Measurements from ENCODE around the gene STX7. TPM values are rescaled to one million over a fixed set of nuclear protein-coding genes. Genes with fewer than 3 reads are reported as not detected.

STX7 gene
- total and polyA plus RNA-seq, 3 donors from 2014 or later = 12.7 to 18.8 (median 16.2) TPM

DNA sequence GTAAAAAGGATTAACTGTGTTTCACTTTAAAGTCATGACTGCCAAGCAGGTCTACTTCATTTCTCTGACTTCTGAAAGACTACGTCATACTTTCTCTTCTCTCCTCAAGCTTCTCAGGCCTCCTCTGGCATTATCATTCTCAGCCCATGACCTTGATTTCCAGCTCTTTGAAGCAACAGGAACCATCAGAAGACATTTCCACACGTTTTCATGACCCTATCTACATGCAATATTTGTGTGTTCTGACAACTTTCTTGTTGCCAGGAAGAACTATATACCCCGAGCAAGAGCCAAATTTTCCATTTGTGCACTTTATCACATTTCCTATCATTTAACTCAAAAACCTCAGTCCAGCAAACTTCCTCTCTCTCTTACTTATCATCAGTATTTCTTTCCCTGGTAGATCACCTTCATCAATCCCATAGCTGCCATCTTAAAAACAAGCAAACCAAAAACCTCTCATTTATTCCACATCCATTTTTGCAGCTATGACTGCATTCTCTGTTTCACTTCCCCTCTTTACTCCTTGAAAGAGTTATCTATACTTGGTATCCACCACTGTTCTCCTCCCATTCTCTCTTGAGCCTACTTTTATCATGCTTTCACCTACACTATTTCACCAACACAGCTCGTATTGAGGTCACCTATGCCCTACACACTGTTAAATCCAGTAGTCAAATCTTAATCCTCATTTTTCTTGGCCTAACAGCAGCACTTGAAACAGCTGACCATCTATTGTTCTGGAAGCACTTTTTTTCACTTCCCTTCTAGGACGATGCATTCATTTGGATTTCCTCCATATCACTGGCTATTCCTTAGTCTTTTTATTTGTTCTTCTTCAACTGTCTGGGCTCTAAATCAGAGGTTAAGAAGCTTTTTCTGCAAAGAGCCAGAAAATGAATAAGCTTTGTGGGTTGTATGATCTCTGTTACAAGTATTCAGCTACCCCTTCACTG is 47.1 kb downstream of the STX7 start:
- TF ChIP-seq, protein P1, sequence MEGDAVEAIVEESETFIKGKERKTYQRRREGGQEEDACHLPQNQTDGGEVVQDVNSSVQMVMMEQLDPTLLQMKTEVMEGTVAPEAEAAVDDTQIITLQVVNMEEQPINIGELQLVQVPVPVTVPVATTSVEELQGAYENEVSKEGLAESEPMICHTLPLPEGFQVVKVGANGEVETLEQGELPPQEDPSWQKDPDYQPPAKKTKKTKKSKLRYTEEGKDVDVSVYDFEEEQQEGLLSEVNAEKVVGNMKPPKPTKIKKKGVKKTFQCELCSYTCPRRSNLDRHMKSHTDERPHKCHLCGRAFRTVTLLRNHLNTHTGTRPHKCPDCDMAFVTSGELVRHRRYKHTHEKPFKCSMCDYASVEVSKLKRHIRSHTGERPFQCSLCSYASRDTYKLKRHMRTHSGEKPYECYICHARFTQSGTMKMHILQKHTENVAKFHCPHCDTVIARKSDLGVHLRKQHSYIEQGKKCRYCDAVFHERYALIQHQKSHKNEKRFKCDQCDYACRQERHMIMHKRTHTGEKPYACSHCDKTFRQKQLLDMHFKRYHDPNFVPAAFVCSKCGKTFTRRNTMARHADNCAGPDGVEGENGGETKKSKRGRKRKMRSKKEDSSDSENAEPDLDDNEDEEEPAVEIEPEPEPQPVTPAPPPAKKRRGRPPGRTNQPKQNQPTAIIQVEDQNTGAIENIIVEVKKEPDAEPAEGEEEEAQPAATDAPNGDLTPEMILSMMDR (IDR thresholded peaks at IDR 0.05) = no peak
- no peak for TF ChIP-seq POLR2A (IDR thresholded peaks at IDR 0.05)
- Histone ChIP-seq H3K4me3 (no peak overlapping the region), H3K4me1 (no peaks in the 10 kb centered on the region), H3K9me3 (no peaks in the 10 kb centered on the region), H3K27ac (no peak overlapping the region), H3K36me3 (ENCODE audit: low read depth, missing control alignments) (no peaks in the 10 kb centered on the region), H3K27me3 (no peaks in the 10 kb centered on the region)
- no peak for DNase-seq
- intact Hi-C loops (cut with DNase I; ENCODE audit: low total_unique reads) = no loop called here
- WGBS, 2 donors = 81 to 84% methylated on average over 5 of the region's 5 CpGs

DNA sequence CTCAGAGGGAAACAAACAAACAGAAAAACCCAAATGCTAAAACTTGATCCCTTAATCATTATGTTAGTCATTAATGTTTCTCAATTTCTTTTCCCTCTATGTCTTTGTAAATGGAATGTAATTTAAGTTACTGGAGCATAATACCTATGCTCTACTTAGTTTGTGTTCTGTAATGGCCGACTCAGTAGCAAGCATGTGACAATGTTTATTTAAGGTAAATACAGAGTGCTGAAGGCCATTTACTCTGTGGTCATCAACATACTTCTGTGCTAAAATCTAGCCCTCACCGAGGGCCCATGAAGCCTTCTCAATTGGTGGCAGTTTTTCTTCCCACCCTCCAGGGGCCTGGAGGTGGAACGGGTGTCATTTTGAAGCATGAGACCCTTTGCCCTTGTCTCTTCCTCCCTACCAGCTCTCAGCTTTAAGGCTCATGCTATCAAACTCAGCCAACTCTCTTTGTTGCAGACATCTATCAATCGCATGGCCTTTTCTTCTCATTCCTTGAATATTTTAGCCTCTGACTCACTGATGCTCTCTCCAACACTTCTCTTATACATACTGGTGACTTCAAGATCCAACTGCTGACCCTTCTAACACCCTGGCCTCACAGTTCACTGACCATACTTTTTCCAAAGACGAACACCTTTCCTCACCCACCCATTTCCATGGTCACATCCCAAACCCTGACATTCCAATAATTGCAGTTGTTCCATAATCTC is 48.2 kb downstream of the STX7 start:
- no peak for TF ChIP-seq POLR2A (IDR thresholded peaks at IDR 0.05)
- TF ChIP-seq, protein P1 (IDR thresholded peaks at IDR 0.05) = no peak
- no peaks in the 10 kb centered on the region for H3K27me3 ChIP-seq
- no peaks in the 10 kb centered on the region for H3K9me3 ChIP-seq
- WGBS, 2 donors = 85 to 90% methylated on average over 5 of the region's 5 CpGs
- no peak overlapping the region for H3K4me3 ChIP-seq
- no peak for DNase-seq
- H3K36me3 ChIP-seq (ENCODE audit: low read depth, missing control alignments) = no peaks in the 10 kb centered on the region
- no peak overlapping the region for H3K27ac ChIP-seq
- intact Hi-C loops (cut with DNase I; ENCODE audit: low total_unique reads) = no loop called here
- H3K4me1 ChIP-seq = no peaks in the 10 kb centered on the region

DNA sequence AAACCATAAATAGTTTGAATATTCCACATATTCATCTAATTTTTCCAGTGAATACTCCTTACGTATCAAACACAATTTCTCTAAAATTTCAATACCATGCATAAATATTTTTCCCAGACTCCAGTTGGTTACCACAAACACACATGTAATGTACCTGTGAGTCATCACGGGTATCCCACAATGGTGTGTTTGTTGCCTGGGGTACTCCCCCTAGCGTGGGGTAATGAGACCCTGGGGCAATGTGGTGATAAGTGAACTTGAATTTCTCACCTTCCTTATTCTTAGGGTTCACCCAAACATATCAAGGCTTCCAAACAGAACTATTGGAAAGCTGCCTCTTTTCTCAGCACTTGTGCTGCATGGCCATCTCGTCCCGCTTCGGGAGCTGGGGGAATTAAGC is 51.0 kb downstream of the STX7 start:
- Histone ChIP-seq H3K36me3 (ENCODE audit: low read depth, missing control alignments) (no peaks in the 10 kb centered on the region), H3K9me3 (no peaks in the 10 kb centered on the region), H3K4me1 (no peaks in the 10 kb centered on the region), H3K4me3 (no peak overlapping the region), H3K27ac (no peak overlapping the region), H3K27me3 (no peaks in the 10 kb centered on the region)
- intact Hi-C loops (cut with DNase I; ENCODE audit: low total_unique reads) = no loop called here
- no peak for TF ChIP-seq POLR2A (IDR thresholded peaks at IDR 0.05)
- TF ChIP-seq, protein P1 (IDR thresholded peaks at IDR 0.05) = no peak
- no peak for DNase-seq
- 93 to 98% methylated on average over 5 to 6 of the region's 6 CpGs for WGBS, 2 donors

DNA sequence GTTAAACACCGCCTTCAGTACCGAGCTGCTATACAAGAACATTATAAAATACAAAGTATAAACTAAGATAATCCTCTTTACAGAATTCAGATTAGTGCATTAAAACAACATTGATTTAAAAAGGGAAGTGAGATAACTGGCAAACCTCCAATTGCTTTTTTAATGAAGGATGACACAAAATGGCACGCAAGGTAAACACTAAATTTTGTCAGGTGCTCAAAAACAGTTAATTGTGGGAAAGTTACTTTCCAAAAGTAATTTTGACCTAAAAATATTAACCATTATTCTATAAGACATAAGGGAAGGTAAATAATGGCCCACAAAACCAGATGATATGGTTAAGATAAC is 53.3 kb downstream of the STX7 start:
- Histone ChIP-seq H3K4me3 (no peak overlapping the region), H3K27me3 (no peaks in the 10 kb centered on the region), H3K36me3 (ENCODE audit: low read depth, missing control alignments) (no peaks in the 10 kb centered on the region), H3K4me1 (no peaks in the 10 kb centered on the region), H3K27ac (no peak overlapping the region), H3K9me3 (no peaks in the 10 kb centered on the region)
- WGBS, 2 donors = 64 to 84% methylated on average over 3 of the region's 3 CpGs
- no peak for DNase-seq
- intact Hi-C loops (cut with DNase I; ENCODE audit: low total_unique reads) = no loop called here
- TF ChIP-seq, protein P1 (IDR thresholded peaks at IDR 0.05) = no peak
- TF ChIP-seq POLR2A (IDR thresholded peaks at IDR 0.05) = no peak

All from testis (tissue), 3 donors.